ENCODE measurements around the gene STAB1. TPM values are rescaled to one million over a fixed set of nuclear protein-coding genes. Genes with fewer than 3 reads are reported as not detected.

The STAB1 gene
- total and polyA plus RNA-seq, 2 experiments from 2014 or later: 0.90 to 1.9 TPM

DNA sequence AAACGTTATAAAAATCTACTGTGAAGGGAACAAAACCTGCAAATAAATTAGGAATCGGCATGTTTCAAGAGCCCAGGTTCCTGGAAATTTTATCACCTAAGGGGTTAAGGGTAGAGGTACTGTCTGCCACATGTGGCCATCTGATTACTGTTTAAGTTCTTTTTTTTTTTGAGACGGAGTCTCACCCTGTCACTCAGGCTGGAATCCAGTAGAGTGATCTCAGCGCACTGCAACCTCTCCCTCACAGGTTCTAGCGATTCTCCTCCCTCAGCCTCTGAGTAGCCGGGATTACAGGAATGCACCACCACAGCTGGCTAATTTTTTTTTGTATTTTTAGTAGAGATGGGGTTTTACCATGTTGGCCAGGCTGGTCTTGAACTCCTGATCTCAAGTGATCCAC is 77.1 kb downstream of the STAB1 start:
- no peaks in the 10 kb centered on the region; the same call in 2 of the 3 replicates for H3K9me3 Mint-ChIP-seq
- Histone ChIP-seq H4K20me1 (replicated peaks; ENCODE audit: insufficient read depth) (peaks cover 6% of the 10 kb centered on the region; the same call in 1 of the 2 replicates), H3K27me3 (ENCODE audit: insufficient read depth) (no peaks in the 10 kb centered on the region), H3F3A (replicated peaks; ENCODE audit: low read depth) (no peaks in the 10 kb centered on the region), H3K4me1 (ENCODE audit: insufficient read depth) (no peaks in the 10 kb centered on the region), H3K4me2 (no peak overlapping the region), H3K9me2 (ENCODE audit: insufficient read depth) (no peaks in the 10 kb centered on the region), H2AFZ (no peak overlapping the region), H3K4me3 (no peak overlapping the region), H3K27ac (ENCODE audit: low read depth) (no peak overlapping the region), H3K36me3 (ENCODE audit: insufficient read depth) (peaks cover 5% of the 10 kb centered on the region; the same call in 1 of the 2 replicates), H3K79me2 (replicated peaks; ENCODE audit: insufficient read depth) (no peaks in the 10 kb centered on the region)
- no peaks in the 10 kb centered on the region for H3K4me1 Mint-ChIP-seq
- H3K36me3 Mint-ChIP-seq (ENCODE audit: low read depth): peaks cover 6% of the 10 kb centered on the region; the same call in 1 of the 3 replicates
- DNase-seq (ENCODE audit: low spot score) (no peak), ATAC-seq (no peak)
- no peak overlapping the region for H3K27ac Mint-ChIP-seq
- H3K4me3 Mint-ChIP-seq: no peak overlapping the region
- peaks cover 6% of the 10 kb centered on the region for H3K27me3 Mint-ChIP-seq (ENCODE audit: insufficient read depth, low read depth, poor library complexity)
- TF ChIP-seq, protein P1, sequence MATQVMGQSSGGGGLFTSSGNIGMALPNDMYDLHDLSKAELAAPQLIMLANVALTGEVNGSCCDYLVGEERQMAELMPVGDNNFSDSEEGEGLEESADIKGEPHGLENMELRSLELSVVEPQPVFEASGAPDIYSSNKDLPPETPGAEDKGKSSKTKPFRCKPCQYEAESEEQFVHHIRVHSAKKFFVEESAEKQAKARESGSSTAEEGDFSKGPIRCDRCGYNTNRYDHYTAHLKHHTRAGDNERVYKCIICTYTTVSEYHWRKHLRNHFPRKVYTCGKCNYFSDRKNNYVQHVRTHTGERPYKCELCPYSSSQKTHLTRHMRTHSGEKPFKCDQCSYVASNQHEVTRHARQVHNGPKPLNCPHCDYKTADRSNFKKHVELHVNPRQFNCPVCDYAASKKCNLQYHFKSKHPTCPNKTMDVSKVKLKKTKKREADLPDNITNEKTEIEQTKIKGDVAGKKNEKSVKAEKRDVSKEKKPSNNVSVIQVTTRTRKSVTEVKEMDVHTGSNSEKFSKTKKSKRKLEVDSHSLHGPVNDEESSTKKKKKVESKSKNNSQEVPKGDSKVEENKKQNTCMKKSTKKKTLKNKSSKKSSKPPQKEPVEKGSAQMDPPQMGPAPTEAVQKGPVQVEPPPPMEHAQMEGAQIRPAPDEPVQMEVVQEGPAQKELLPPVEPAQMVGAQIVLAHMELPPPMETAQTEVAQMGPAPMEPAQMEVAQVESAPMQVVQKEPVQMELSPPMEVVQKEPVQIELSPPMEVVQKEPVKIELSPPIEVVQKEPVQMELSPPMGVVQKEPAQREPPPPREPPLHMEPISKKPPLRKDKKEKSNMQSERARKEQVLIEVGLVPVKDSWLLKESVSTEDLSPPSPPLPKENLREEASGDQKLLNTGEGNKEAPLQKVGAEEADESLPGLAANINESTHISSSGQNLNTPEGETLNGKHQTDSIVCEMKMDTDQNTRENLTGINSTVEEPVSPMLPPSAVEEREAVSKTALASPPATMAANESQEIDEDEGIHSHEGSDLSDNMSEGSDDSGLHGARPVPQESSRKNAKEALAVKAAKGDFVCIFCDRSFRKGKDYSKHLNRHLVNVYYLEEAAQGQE (IDR thresholded peaks at IDR 0.05; ENCODE audit: unreplicated experiment): no peak
- TF ChIP-seq NANOG (IDR thresholded peaks at IDR 0.05; ENCODE audit: borderline replicate concordance): no peak
- no peak for TF ChIP-seq ZNF331 (CRISPR knock-in tag; IDR thresholded peaks at IDR 0.05; ENCODE audit: low read depth)
- no peak for TF ChIP-seq CREB1 (CRISPR knock-in tag; IDR thresholded peaks at IDR 0.05; ENCODE audit: low read depth)
- no peak for TF ChIP-seq JUNB (IDR thresholded peaks at IDR 0.05; ENCODE audit: unreplicated experiment)
- TF ChIP-seq, protein P2, sequence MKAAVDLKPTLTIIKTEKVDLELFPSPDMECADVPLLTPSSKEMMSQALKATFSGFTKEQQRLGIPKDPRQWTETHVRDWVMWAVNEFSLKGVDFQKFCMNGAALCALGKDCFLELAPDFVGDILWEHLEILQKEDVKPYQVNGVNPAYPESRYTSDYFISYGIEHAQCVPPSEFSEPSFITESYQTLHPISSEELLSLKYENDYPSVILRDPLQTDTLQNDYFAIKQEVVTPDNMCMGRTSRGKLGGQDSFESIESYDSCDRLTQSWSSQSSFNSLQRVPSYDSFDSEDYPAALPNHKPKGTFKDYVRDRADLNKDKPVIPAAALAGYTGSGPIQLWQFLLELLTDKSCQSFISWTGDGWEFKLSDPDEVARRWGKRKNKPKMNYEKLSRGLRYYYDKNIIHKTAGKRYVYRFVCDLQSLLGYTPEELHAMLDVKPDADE (IDR thresholded peaks at IDR 0.05): no peak
- TF ChIP-seq, protein P3, sequence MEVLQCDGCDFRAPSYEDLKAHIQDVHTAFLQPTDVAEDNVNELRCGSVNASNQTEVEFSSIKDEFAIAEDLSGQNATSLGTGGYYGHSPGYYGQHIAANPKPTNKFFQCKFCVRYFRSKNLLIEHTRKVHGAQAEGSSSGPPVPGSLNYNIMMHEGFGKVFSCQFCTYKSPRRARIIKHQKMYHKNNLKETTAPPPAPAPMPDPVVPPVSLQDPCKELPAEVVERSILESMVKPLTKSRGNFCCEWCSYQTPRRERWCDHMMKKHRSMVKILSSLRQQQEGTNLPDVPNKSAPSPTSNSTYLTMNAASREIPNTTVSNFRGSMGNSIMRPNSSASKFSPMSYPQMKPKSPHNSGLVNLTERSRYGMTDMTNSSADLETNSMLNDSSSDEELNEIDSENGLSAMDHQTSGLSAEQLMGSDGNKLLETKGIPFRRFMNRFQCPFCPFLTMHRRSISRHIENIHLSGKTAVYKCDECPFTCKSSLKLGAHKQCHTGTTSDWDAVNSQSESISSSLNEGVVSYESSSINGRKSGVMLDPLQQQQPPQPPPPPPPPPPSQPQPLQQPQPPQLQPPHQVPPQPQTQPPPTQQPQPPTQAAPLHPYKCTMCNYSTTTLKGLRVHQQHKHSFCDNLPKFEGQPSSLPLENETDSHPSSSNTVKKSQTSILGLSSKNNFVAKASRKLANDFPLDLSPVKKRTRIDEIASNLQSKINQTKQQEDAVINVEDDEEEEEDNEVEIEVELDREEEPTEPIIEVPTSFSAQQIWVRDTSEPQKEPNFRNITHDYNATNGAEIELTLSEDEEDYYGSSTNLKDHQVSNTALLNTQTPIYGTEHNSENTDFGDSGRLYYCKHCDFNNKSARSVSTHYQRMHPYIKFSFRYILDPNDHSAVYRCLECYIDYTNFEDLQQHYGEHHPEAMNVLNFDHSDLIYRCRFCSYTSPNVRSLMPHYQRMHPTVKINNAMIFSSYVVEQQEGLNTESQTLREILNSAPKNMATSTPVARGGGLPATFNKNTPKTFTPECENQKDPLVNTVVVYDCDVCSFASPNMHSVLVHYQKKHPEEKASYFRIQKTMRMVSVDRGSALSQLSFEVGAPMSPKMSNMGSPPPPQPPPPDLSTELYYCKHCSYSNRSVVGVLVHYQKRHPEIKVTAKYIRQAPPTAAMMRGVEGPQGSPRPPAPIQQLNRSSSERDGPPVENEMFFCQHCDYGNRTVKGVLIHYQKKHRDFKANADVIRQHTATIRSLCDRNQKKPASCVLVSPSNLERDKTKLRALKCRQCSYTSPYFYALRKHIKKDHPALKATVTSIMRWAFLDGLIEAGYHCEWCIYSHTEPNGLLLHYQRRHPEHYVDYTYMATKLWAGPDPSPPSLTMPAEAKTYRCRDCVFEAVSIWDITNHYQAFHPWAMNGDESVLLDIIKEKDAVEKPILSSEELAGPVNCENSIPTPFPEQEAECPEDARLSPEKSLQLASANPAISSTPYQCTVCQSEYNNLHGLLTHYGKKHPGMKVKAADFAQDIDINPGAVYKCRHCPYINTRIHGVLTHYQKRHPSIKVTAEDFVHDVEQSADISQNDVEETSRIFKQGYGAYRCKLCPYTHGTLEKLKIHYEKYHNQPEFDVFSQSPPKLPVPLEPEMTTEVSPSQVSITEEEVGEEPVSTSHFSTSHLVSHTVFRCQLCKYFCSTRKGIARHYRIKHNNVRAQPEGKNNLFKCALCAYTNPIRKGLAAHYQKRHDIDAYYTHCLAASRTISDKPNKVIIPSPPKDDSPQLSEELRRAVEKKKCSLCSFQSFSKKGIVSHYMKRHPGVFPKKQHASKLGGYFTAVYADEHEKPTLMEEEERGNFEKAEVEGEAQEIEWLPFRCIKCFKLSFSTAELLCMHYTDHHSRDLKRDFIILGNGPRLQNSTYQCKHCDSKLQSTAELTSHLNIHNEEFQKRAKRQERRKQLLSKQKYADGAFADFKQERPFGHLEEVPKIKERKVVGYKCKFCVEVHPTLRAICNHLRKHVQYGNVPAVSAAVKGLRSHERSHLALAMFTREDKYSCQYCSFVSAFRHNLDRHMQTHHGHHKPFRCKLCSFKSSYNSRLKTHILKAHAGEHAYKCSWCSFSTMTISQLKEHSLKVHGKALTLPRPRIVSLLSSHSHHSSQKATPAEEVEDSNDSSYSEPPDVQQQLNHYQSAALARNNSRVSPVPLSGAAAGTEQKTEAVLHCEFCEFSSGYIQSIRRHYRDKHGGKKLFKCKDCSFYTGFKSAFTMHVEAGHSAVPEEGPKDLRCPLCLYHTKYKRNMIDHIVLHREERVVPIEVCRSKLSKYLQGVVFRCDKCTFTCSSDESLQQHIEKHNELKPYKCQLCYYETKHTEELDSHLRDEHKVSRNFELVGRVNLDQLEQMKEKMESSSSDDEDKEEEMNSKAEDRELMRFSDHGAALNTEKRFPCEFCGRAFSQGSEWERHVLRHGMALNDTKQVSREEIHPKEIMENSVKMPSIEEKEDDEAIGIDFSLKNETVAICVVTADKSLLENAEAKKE (CRISPR knock-in tag; IDR thresholded peaks at IDR 0.05): no peak
- TF ChIP-seq EZH2phosphoT487 (IDR thresholded peaks at IDR 0.05; ENCODE audit: unreplicated experiment): no peak
- TF ChIP-seq POLR2AphosphoS5 (IDR thresholded peaks at IDR 0.05; ENCODE audit: low read depth): no peak
- TF ChIP-seq EZH2 (IDR thresholded peaks at IDR 0.05; ENCODE audit: low read depth, unreplicated experiment): no peak
- TF ChIP-seq, protein P4, sequence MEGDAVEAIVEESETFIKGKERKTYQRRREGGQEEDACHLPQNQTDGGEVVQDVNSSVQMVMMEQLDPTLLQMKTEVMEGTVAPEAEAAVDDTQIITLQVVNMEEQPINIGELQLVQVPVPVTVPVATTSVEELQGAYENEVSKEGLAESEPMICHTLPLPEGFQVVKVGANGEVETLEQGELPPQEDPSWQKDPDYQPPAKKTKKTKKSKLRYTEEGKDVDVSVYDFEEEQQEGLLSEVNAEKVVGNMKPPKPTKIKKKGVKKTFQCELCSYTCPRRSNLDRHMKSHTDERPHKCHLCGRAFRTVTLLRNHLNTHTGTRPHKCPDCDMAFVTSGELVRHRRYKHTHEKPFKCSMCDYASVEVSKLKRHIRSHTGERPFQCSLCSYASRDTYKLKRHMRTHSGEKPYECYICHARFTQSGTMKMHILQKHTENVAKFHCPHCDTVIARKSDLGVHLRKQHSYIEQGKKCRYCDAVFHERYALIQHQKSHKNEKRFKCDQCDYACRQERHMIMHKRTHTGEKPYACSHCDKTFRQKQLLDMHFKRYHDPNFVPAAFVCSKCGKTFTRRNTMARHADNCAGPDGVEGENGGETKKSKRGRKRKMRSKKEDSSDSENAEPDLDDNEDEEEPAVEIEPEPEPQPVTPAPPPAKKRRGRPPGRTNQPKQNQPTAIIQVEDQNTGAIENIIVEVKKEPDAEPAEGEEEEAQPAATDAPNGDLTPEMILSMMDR (conservative IDR thresholded peaks at IDR 0.05; ENCODE audit: low read depth in 2 of 2): no peak
- TF ChIP-seq STAT1 (IDR thresholded peaks at IDR 0.05; ENCODE audit: unreplicated experiment): no peak
- TF ChIP-seq ZNF114 (CRISPR knock-in tag; IDR thresholded peaks at IDR 0.05): no peak
